ENCODE results near the gene HSPA1A.
"Not testable (repeated sequence)": the region's sequence is repeated elsewhere in the genome, so short reads cannot be mapped to it uniquely, and the experiment has no call there.

The HSPA1A gene

GRCh38 chr6:31861150-31861549, 45.8 kb downstream of the HSPA1A start:
- H3K4me2 ChIP-seq (ENCODE audit: low read length) = no peak overlapping the region
- peaks cover 9% of the 10 kb centered on the region; the same call in 1 of the 2 replicates for H3F3A ChIP-seq (ENCODE audit: control insufficient read depth, insufficient read depth)
- H3K27ac ChIP-seq (ENCODE audit: low read depth, low read length) = no peak overlapping the region
- H3K36me3 ChIP-seq (ENCODE audit: control insufficient read depth, low read length) = peaks cover 5% of the 10 kb centered on the region; the same call in 1 of the 2 replicates
- H3K27me3 ChIP-seq (ENCODE audit: control insufficient read depth, low read length) = no peaks in the 10 kb centered on the region
- no peaks in the 10 kb centered on the region for H3K9me3 ChIP-seq (ENCODE audit: control insufficient read depth, insufficient read depth, low read length)
- 0 out of 2 replicates have a peak, but pooled peaks cover 8% of the 10 kb centered on the region for H3K79me2 ChIP-seq (ENCODE audit: control insufficient read depth, low read length)
- no peaks in the 10 kb centered on the region for H3K9me2 ChIP-seq (replicated peaks; ENCODE audit: control insufficient read depth, low read length)
- H4K20me1 ChIP-seq (ENCODE audit: control insufficient read depth, insufficient read depth, low read depth, low read length) = no peaks in the 10 kb centered on the region
- no peak for TF ChIP-seq CTCF (IDR thresholded peaks at IDR 0.05; ENCODE audit: low read depth, low read length, poor library complexity, severe bottlenecking)
- TF ChIP-seq EZH2phosphoT487 (IDR thresholded peaks at IDR 0.05; ENCODE audit: borderline replicate concordance, low read length) = no peak
- no peak overlapping the region for H3K4me3 ChIP-seq (ENCODE audit: low read length)
- H3K4me1 ChIP-seq (ENCODE audit: control insufficient read depth, low read length) = peaks cover 19% of the 10 kb centered on the region

- no peak for TF ChIP-seq CTCF (IDR thresholded peaks at IDR 0.05; ENCODE audit: low read depth, low read length, poor library complexity, severe bottlenecking)
- TF ChIP-seq EZH2phosphoT487 (IDR thresholded peaks at IDR 0.05; ENCODE audit: borderline replicate concordance, low read length) = no peak
- Histone ChIP-seq H3K27me3 (ENCODE audit: control insufficient read depth, low read length) (no peaks in the 10 kb centered on the region), H3K4me1 (ENCODE audit: control insufficient read depth, low read length) (peaks cover 19% of the 10 kb centered on the region), H3K79me2 (ENCODE audit: control insufficient read depth, low read length) (0 out of 2 replicates have a peak, but pooled peaks cover 8% of the 10 kb centered on the region), H3K36me3 (ENCODE audit: control insufficient read depth, low read length) (peaks cover 5% of the 10 kb centered on the region; the same call in 1 of the 2 replicates), H3K4me3 (ENCODE audit: low read length) (peak overlapping the region; percentile 84), H3K4me2 (ENCODE audit: low read length) (peak overlapping the region; percentile 83), H3K9me3 (ENCODE audit: control insufficient read depth, insufficient read depth, low read length) (no peaks in the 10 kb centered on the region), H3K27ac (ENCODE audit: low read depth, low read length) (no peak overlapping the region), H3F3A (ENCODE audit: control insufficient read depth, insufficient read depth) (peaks cover 9% of the 10 kb centered on the region; the same call in 1 of the 2 replicates), H4K20me1 (ENCODE audit: control insufficient read depth, insufficient read depth, low read depth, low read length) (no peaks in the 10 kb centered on the region), H3K9me2 (replicated peaks; ENCODE audit: control insufficient read depth, low read length) (no peaks in the 10 kb centered on the region)
Observed at GRCh38 chr6:31861919-31862343, 46.6 kb downstream of the HSPA1A start.

DNA sequence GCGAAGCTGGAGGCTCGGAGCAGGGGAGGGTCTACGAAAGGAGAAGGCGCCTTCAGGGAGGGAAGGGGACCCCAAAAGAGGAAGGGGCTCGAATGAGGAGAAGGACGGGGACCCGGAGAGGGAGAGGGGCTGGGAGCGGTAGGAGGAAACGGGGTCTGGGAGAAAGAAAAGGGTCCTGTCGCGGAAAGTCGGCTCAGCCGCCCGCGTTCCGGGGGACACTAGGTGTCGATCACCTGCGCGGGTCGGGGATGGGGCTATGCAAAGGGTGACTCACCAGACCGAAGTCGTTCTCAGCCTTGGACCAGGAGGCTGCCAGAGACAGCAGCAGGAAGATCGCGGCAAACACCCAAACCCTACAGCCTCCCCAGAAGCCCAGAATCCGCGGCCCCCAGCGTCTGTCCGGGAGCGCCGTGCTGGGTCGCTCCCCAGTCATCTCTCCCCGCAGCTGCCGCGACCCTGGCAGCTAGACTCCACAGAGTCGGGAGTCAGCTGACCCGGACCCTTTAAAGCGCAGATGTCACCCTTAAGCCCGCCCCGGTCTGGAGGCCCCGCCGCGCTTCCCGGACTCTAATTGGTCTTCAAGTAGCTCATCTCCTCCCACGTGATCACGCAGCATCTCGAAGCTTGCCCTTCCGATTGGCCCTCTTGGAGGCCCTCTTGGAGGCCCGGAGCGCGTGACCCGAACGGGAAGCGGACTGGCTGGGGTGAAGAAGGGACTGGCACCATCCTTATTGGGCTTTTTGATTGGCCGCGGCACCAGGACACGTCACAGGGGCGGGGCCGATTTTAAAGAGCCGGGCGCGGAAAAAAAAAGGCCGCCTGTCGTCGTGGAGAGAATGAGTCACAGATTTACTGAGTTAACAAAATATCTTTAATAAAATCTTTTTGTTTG, 47.2 kb downstream of the HSPA1A start, which contains the start of gene NEU1:
Gene NEU1 (minus strand): TSS at position 478 of the 892 bp plus-strand sequence. CDS start 45 bp downstream, at position 433.
- peaks cover 6% of the 10 kb centered on the region; the same call in 1 of the 2 replicates for H3F3A ChIP-seq (ENCODE audit: control insufficient read depth, insufficient read depth)
- no peak for TF ChIP-seq CTCF (IDR thresholded peaks at IDR 0.05; ENCODE audit: low read depth, low read length, poor library complexity, severe bottlenecking)
- no peak for TF ChIP-seq EZH2phosphoT487 (IDR thresholded peaks at IDR 0.05; ENCODE audit: borderline replicate concordance, low read length)
- peak within 1 kb of the TSS; percentile 83 for H3K4me2 ChIP-seq (ENCODE audit: low read length)
- no peaks in the 10 kb centered on the region for H4K20me1 ChIP-seq (ENCODE audit: control insufficient read depth, insufficient read depth, low read depth, low read length)
- H3K79me2 ChIP-seq (ENCODE audit: control insufficient read depth, low read length) = 0 out of 2 replicates have a peak, but pooled peaks cover 8% of the 10 kb centered on the region
- no peaks in the 10 kb centered on the region for H3K27me3 ChIP-seq (ENCODE audit: control insufficient read depth, low read length)
- H3K4me3 ChIP-seq (ENCODE audit: low read length) = peak within 1 kb of the TSS; percentile 93
- H3K27ac ChIP-seq (ENCODE audit: low read depth, low read length) = peak within 1 kb of the TSS; percentile 85
- peaks cover 19% of the 10 kb centered on the region for H3K4me1 ChIP-seq (ENCODE audit: control insufficient read depth, low read length)
- peaks cover 5% of the 10 kb centered on the region; the same call in 1 of the 2 replicates for H3K36me3 ChIP-seq (ENCODE audit: control insufficient read depth, low read length)
- no peaks in the 10 kb centered on the region for H3K9me3 ChIP-seq (ENCODE audit: control insufficient read depth, insufficient read depth, low read length)
- no peaks in the 10 kb centered on the region for H3K9me2 ChIP-seq (replicated peaks; ENCODE audit: control insufficient read depth, low read length)

DNA sequence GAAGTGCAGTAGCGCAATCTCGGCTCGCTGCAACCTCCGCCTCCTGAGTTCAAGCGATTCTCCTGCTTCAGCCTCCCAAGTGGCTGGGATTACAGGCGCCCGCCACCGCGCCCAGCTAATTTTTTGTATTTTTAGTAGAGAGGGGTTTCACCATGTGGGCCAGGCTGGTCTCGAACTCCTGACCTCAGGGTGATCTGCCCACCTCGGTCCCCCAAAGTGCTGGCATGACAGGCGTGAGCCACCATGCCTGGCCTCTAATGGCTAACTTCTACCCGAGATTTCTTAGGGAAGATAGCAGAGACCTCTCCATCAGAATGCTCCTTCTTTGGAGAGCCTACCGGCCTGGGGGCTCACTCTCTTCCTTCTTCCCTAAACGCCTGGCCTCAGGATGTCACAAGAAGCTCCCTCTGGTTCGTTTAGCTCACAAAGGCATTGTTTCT, 48.8 kb downstream of the HSPA1A start:
- Histone ChIP-seq H3K27ac (ENCODE audit: low read depth, low read length) (peak overlapping the region; percentile 85), H3K4me1 (ENCODE audit: control insufficient read depth, low read length) (peaks cover 23% of the 10 kb centered on the region), H3K4me3 (ENCODE audit: low read length) (peak overlapping the region; percentile 93)

More for the DNA sequence above, 48.8 kb downstream of the HSPA1A start:
- H4K20me1 ChIP-seq (ENCODE audit: control insufficient read depth, insufficient read depth, low read depth, low read length); H3F3A ChIP-seq (ENCODE audit: control insufficient read depth, insufficient read depth); H3K9me3 ChIP-seq (ENCODE audit: control insufficient read depth, insufficient read depth, low read length); H3K36me3 ChIP-seq (ENCODE audit: control insufficient read depth, low read length); H3K79me2 ChIP-seq (ENCODE audit: control insufficient read depth, low read length); H3K9me2 ChIP-seq (replicated peaks; ENCODE audit: control insufficient read depth, low read length); H3K27me3 ChIP-seq (ENCODE audit: control insufficient read depth, low read length): not testable (repeated sequence)
- H3K4me2 ChIP-seq (ENCODE audit: low read length) = peak overlapping the region; percentile 77

Data from DOHH2 (cell line).